OCI-LY7 (cell line): Measurements from ENCODE around the gene CUX1. TPM values are rescaled to one million over a fixed set of nuclear protein-coding genes. Genes with fewer than 3 reads are reported as not detected.
A peak's percentile ranks its signal among the peaks of the same experiment; 100 is the strongest.
"Not testable (repeated sequence)": the region's sequence is repeated elsewhere in the genome, so short reads cannot be mapped to it uniquely, and the experiment has no call there.

Experiments
- BruUV-seq: library from RNA; stranded (reverse); fragments of 400-500 nt; replicated peaks from 2 replicates; lab custom pipeline; 2021; lab: Mats Ljungman, UMichigan
- CTCF ChIA-PET: fragments of 300-600 bp; sonication (Branson Sonifier 250); formaldehyde crosslinking; loops from one replicate; lab custom pipeline; 2022; ENCODE audit warnings: antibody characterized with exemption; ENCODE audit not compliant: unreplicated experiment; lab: Charles Lee
- POLR2A ChIA-PET: fragments of 300-600 bp; sonication (Branson Sonifier 250); formaldehyde crosslinking; loops from one replicate; lab custom pipeline; 2022; ENCODE audit warnings: antibody characterized with exemption; lab: Charles Lee
- DNase-seq: peaks from one replicate; pipeline ENCODE4 v3.0.0-alpha.2; 2015; ENCODE audit warnings: low spot score
- H2AFZ ChIP-seq: fragments of 200-600 bp; sonication (generic), shearing (Covaris generic); 2 replicates; pipeline ENCODE4 v1.6.1; 2014; ENCODE audit warnings: mild to moderate bottlenecking, antibody characterized with exemption, low read length, moderate library complexity
- H3K27ac ChIP-seq: fragments of 200-600 bp; sonication (generic); 2 replicates; pipeline ENCODE4 v1.5.1; 2014; ENCODE audit warnings: mixed run types, low read depth, mild to moderate bottlenecking, moderate library complexity, low read length, inconsistent platforms; ENCODE audit not compliant: poor library complexity, severe bottlenecking
- H3K36me3 ChIP-seq: fragments of 200-600 bp; sonication (generic); 2 replicates; pipeline ENCODE4 v1.6.1; 2014; ENCODE audit warnings: mild to moderate bottlenecking, antibody characterized with exemption, low read length, moderate library complexity, mixed read lengths; ENCODE audit not compliant: insufficient read depth
- H3K4me1 ChIP-seq: fragments of 200-600 bp; sonication (generic); 2 replicates; pipeline ENCODE4 v1.5.1; 2014; ENCODE audit warnings: mild to moderate bottlenecking, low read length; ENCODE audit not compliant: insufficient read depth, poor library complexity, severe bottlenecking
- H3K4me2 ChIP-seq: fragments of 200-600 bp; sonication (generic); 2 replicates; pipeline ENCODE4 v1.6.1; 2014; ENCODE audit warnings: mild to moderate bottlenecking, low read length
- H3K4me3 ChIP-seq: fragments of 200-600 bp; sonication (generic); 2 replicates; pipeline ENCODE4 v1.5.1; 2014; ENCODE audit warnings: mild to moderate bottlenecking, low read depth, low read length; ENCODE audit not compliant: poor library complexity, severe bottlenecking
- H3K79me2 ChIP-seq: fragments of 200-600 bp; sonication (generic); 2 replicates; pipeline ENCODE4 v1.6.1; 2016; ENCODE audit warnings: low read depth, mild to moderate bottlenecking, low read length, moderate library complexity, mixed read lengths; ENCODE audit not compliant: insufficient read depth
- H3K9me2 ChIP-seq: fragments of 200-600 bp; sonication (generic); 2 replicates; pipeline ENCODE4 v1.6.1; 2016; ENCODE audit warnings: mild to moderate bottlenecking, low read length, mixed read lengths; ENCODE audit not compliant: insufficient read depth
- H3K9me3 ChIP-seq: fragments of 200-600 bp; sonication (generic); 2 replicates; pipeline ENCODE4 v1.6.1; 2014; ENCODE audit warnings: mild to moderate bottlenecking, mixed run types, low read length, mixed read lengths
- H4K20me1 ChIP-seq: fragments of 200-600 bp; sonication (generic); 2 replicates; pipeline ENCODE4 v1.6.1; 2014; ENCODE audit warnings: mild to moderate bottlenecking, antibody characterized with exemption, low read length, moderate library complexity, mixed read lengths; ENCODE audit not compliant: insufficient read depth
- CTCF ChIP-seq: fragments of 200-600 bp; sonication (generic); conservative IDR thresholded peaks from 2 replicates; pipeline ENCODE4 v1.5.1; 2014; ENCODE audit warnings: mild to moderate bottlenecking, antibody characterized with exemption, low read length, moderate library complexity, mixed read lengths
- EZH2phosphoT487 ChIP-seq: fragments of 200-600 bp; sonication (generic); IDR thresholded peaks from 2 replicates; pipeline ENCODE4 v1.6.1; 2018; ENCODE audit warnings: low read depth, borderline replicate concordance, mild to moderate bottlenecking, mixed run types, antibody characterized with exemption, low read length, moderate library complexity, mixed read lengths
- intact Hi-C: fragments of 100-400 bp; cut with micrococcal nuclease; formaldehyde crosslinking; loops from one replicate; pipeline ENCODE4 v1.10.0; 2022; ENCODE audit not compliant: unreplicated experiment
- total RNA-seq, 2 experiments: library from RNA; depleted of rRNA in 1 of 2; stranded (reverse); fragments of >200 nt in 1 of 2; shearing (Covaris generic) in 1 of 2; gene quantifications; 2 replicates each; pipeline ENCODE4 v1.2.3, GENCODE V29; 2014 to 2022

Gene CUX1
- total RNA-seq, 2 experiments from 2014 or later, result 143 to 199 TPM

DNA sequence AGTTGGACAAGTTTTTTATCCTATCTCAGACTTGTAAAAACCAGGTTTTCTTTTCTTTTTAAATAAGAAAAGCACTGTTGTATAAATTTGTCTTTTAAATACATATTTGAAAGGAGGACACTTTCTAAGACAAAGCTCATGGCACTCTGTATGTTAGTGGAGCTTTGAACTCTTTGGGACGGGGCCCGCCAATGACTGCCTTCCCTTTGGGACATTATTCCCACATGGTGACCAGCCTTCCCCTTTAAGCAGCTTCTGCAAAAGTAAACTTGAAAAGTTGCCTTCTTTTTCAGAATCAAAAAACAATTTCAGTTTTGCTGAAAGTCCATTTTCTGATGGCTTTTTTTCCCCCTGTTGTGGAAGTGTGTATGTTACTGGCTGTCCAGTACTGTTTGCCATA is 1.8 kb downstream of the CUX1 start:
- no peak for TF ChIP-seq CTCF
- TF ChIP-seq EZH2phosphoT487, result no peak
- no peak for DNase-seq
- H3K4me2 ChIP-seq, result peak overlapping the region; percentile 86
- ChIA-PET CTCF (no interaction called here), POLR2A (interaction anchor here (0.6 to 7.9 kb wide), 12 partner anchors 10 to 171 kb away, joined by 3 to 141 read pairs (median 4); no protein-coding TSS in a partner anchor)
- H3K27ac ChIP-seq, result peak overlapping the region; percentile 72
- intact Hi-C loops, result loop anchor here (1.0 to 5.0 kb wide), 3 partner anchors 35 to 453 kb away; no protein-coding TSS in a partner anchor
- H3K79me2 ChIP-seq, result peaks cover 74% of the 10 kb centered on the region
- BruUV-seq, result no TSS peak
- H3K4me1 ChIP-seq, result peaks cover 54% of the 10 kb centered on the region
- H3K9me2 ChIP-seq, result no peaks in the 10 kb centered on the region
- H3K9me3 ChIP-seq, result no peaks in the 10 kb centered on the region
- peaks cover 32% of the 10 kb centered on the region for H4K20me1 ChIP-seq
- H2AFZ ChIP-seq, result no peak overlapping the region
- H3K4me3 ChIP-seq, result peak overlapping the region; percentile 78
- H3K36me3 ChIP-seq, result peaks cover 55% of the 10 kb centered on the region

- peak overlapping the region; percentile 78 for H3K4me3 ChIP-seq
- peaks cover 39% of the 10 kb centered on the region for H4K20me1 ChIP-seq
- peaks cover 62% of the 10 kb centered on the region for H3K36me3 ChIP-seq
- H3K27ac ChIP-seq, result peak overlapping the region; percentile 72
- POLR2A ChIA-PET, result interaction anchor here (0.6 to 7.9 kb wide), 14 partner anchors 11 to 171 kb away, joined by 3 to 141 read pairs (median 4); no protein-coding TSS in a partner anchor
- DNase-seq, result no peak
- peaks cover 83% of the 10 kb centered on the region for H3K79me2 ChIP-seq
- TF ChIP-seq EZH2phosphoT487, result no peak
- no peak for TF ChIP-seq CTCF
- intact Hi-C loops, result loop anchor here (1.0 to 5.0 kb wide), 3 partner anchors 34 to 452 kb away; no protein-coding TSS in a partner anchor
- peaks cover 56% of the 10 kb centered on the region for H3K4me1 ChIP-seq
- no peaks in the 10 kb centered on the region for H3K9me2 ChIP-seq
- H3K4me2 ChIP-seq, result peak overlapping the region; percentile 86
- no peak overlapping the region for H2AFZ ChIP-seq
- CTCF ChIA-PET, result no interaction called here
- TSS peak; percentile 68 for BruUV-seq
- no peaks in the 10 kb centered on the region for H3K9me3 ChIP-seq
These were observed 2.6 kb downstream of the CUX1 start for GRCh38 chr7:101819913-101820522.

- H3K4me1 ChIP-seq, result peaks cover 63% of the 10 kb centered on the region
- ChIA-PET POLR2A (interaction anchor here (0.6 to 7.9 kb wide), 10 partner anchors 11 to 172 kb away, joined by 3 to 141 read pairs (median 4); no protein-coding TSS in a partner anchor), CTCF (no interaction called here)
- TF ChIP-seq CTCF, result no peak
- no peak for TF ChIP-seq EZH2phosphoT487
- intact Hi-C loops, result no loop called here
- peak overlapping the region; percentile 72 for H3K27ac ChIP-seq
- no peak for DNase-seq
- H3K36me3 ChIP-seq, result peaks cover 69% of the 10 kb centered on the region
- peak overlapping the region; percentile 78 for H3K4me3 ChIP-seq
- peaks cover 43% of the 10 kb centered on the region for H4K20me1 ChIP-seq
- H3K9me3 ChIP-seq, result no peaks in the 10 kb centered on the region
- H2AFZ ChIP-seq, result no peak overlapping the region
- peaks cover 89% of the 10 kb centered on the region for H3K79me2 ChIP-seq
- H3K9me2 ChIP-seq, result no peaks in the 10 kb centered on the region
- H3K4me2 ChIP-seq, result peak overlapping the region; percentile 86
- no TSS peak for BruUV-seq
These were observed 3.3 kb downstream of the CUX1 start for GRCh38 chr7:101820703-101821102.

DNA sequence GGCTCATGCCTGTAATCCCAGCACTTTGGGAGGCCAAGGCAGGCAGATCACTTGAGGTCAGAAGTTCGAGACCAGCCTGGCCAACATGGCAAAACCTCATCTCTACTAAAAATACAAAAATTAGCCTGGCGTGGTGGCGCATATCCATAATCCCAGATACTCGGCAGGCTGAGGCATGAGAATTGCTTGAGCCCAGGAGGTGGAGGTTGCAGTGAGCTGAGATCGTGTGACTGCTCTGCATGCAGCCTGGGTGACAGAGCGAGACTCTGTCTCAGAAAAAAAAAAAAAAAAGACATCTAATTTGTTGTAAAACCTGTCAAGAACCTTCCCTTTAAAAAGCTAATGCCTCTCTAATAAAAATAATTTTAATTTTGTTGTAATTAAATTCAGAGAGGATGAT is 5.2 kb downstream of the CUX1 start:
- peak overlapping the region; percentile 72 for H3K27ac ChIP-seq
- intact Hi-C loops, H2AFZ ChIP-seq, DNase-seq, H3K9me3 ChIP-seq, CTCF ChIA-PET, H3K9me2 ChIP-seq, BruUV-seq: not testable (repeated sequence)
- POLR2A ChIA-PET, result interaction anchor here (0.7 to 7.9 kb wide), 8 partner anchors 33 to 164 kb away, joined by 3 to 141 read pairs (median 4); no protein-coding TSS in a partner anchor
- peaks cover 100% of the 10 kb centered on the region for H3K79me2 ChIP-seq
- peak overlapping the region; percentile 78 for H3K4me3 ChIP-seq
- peaks cover 61% of the 10 kb centered on the region for H4K20me1 ChIP-seq
- H3K4me1 ChIP-seq, result peaks cover 82% of the 10 kb centered on the region
- peaks cover 83% of the 10 kb centered on the region for H3K36me3 ChIP-seq
- peak overlapping the region; percentile 86 for H3K4me2 ChIP-seq
